Mucosa of descending colon (tissue), 3 donors: ENCODE data around the gene HADHA. TPM values are rescaled to one million over a fixed set of nuclear protein-coding genes. Genes with fewer than 3 reads are reported as not detected.
A peak's percentile ranks its signal among the peaks of the same experiment; 100 is the strongest.

Source experiments
- ATAC-seq: fragments of 200-7000 bp; cut with Tn5 transposase; one replicate; pipeline ENCODE4 v1.9.1; 2020; ENCODE audit warnings: mild to moderate bottlenecking, moderate library complexity
- DNase-seq, 3 donors: peaks; one replicate each; pipeline ENCODE4 v3.0.0-alpha.2; 2020
- H3K36me3 ChIP-seq: fragments of 200-600 bp; one replicate; pipeline ENCODE4 v1.8.0; 2021; ENCODE audit warnings: low read depth, mild to moderate bottlenecking
- H3K4me1 ChIP-seq: fragments of 200-600 bp; one replicate; pipeline ENCODE4 v1.8.0; 2021; ENCODE audit warnings: low read depth, mild to moderate bottlenecking
- H3K4me3 ChIP-seq: fragments of 200-600 bp; one replicate; pipeline ENCODE4 v1.8.0; 2021; ENCODE audit warnings: mild to moderate bottlenecking
- H3K9me3 ChIP-seq: fragments of 200-600 bp; one replicate; pipeline ENCODE4 v1.8.0; 2021; ENCODE audit warnings: mild to moderate bottlenecking
- intact Hi-C, 2 donors: fragments of 100-400 bp; cut with DNase I in 1 of 2; cut with micrococcal nuclease in 1 of 2; formaldehyde crosslinking; loops; one replicate each; pipeline versions ENCODE4 v1.11.0 to v1.11.1; 2022; cut with DNase I, micrococcal nuclease
- total RNA-seq, 3 donors: library from RNA; stranded (reverse); fragmentation: NEBNext Ultra II Directional in 2 of 3; extraction: Animal tissue kit (Norgen Biotek cat#: 25700) in 2 of 3; gene quantifications; one replicate each; pipeline versions ENCODE4 v1.2.1 to v1.2.4, GENCODE V29; 2021 to 2023
- TF ChIP-seq, protein P1 (sequence below): fragments of 200-600 bp; IDR thresholded peaks from one replicate; pipeline ENCODE4 v1.8.0; 2022; ENCODE audit warnings: antibody characterized with exemption, mild to moderate bottlenecking
- donor health status: DM: no; HTN: no; CAD: no; lungs with moderate emphysema.
- donor health status: DM: no; HTN: no; CAD: no.
- donor health status: DM: no; HTN: yes; CAD: no.

HADHA gene
- total RNA-seq, 3 donors from 2014 or later: 185 to 252 (median 226) TPM

DNA sequence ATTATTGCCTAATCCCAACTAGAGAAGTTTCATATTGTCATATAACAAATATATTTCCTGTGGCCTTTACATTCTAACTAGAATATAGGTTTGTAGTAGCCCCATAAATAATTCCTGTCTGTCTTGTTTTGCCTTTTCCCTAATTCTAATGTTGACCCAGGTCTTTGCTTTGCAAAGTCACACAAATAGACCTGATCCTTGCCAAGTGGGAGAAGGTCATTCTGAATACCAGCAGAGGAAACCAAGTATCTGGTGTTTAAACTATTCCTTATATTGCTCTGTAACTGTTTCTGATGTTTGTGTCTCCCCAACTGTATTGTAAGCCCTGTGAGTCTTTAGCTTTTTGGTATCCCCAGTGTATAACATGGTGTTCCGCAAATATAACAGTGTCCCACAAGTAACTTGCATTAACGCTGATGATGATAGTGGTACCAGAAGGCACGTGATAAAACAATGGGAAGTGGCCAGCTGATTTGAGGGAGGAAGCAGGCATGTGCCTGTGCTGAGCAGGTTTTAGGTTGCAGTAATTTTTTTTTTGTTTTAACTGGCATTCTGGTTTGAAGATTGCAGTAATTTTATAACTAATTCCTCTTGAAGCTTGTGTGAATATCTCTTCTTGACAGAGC lies 11.4 kb upstream of the HADHA start:
- no peaks in the 10 kb centered on the region for H3K9me3 ChIP-seq
- ATAC-seq: no peak
- H3K36me3 ChIP-seq: no peaks in the 10 kb centered on the region
- TF ChIP-seq, protein P1, sequence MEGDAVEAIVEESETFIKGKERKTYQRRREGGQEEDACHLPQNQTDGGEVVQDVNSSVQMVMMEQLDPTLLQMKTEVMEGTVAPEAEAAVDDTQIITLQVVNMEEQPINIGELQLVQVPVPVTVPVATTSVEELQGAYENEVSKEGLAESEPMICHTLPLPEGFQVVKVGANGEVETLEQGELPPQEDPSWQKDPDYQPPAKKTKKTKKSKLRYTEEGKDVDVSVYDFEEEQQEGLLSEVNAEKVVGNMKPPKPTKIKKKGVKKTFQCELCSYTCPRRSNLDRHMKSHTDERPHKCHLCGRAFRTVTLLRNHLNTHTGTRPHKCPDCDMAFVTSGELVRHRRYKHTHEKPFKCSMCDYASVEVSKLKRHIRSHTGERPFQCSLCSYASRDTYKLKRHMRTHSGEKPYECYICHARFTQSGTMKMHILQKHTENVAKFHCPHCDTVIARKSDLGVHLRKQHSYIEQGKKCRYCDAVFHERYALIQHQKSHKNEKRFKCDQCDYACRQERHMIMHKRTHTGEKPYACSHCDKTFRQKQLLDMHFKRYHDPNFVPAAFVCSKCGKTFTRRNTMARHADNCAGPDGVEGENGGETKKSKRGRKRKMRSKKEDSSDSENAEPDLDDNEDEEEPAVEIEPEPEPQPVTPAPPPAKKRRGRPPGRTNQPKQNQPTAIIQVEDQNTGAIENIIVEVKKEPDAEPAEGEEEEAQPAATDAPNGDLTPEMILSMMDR: no peak
- no peak overlapping the region for H3K4me3 ChIP-seq
- intact Hi-C loops: no loop called here
- DNase-seq: no peak
- H3K4me1 ChIP-seq: no peaks in the 10 kb centered on the region

DNA sequence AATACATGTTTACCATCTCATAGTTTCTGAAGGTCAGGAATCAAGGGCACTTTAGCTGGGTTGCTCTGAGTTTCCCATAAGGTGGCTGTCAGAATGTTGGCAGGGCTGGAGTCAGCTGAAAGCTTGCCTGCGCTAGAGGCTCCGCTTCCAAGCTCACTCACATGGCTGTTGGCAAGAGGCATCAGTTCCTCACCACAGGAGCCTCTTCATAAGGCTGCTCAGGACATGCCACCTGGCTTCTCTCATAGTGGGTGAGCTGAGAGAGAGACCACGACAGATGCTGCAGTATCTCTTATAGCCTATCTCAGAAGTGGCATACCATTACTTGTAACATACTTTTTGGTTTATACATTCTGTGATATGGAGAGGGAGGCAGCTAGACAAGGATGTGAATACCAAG lies 7.5 kb upstream of the HADHA start:
- TF ChIP-seq, protein P1: no peak
- Histone ChIP-seq H3K4me3 (no peak overlapping the region), H3K4me1 (no peaks in the 10 kb centered on the region), H3K9me3 (no peaks in the 10 kb centered on the region), H3K36me3 (no peaks in the 10 kb centered on the region)
- DNase-seq: no peak
- intact Hi-C loops: no loop called here
- no peak for ATAC-seq

DNA sequence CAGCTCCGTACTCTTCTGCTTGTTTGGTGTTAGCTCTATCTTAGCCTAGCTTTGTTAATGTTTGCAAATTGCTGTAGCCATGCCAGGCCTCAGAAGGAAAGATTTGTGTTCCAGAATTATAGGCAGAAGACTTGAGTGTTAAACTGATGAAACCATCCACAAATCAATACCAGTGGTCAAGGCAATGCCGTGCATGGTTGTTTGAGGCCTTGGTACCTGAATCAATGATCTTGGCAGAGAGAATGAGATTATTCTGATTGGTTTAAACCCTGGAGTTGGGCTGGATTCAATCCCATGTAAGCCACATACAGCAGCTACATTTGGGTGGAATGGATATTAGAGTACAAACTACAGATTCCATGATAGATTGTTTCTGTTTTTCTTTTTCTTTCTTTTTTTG lies 5.2 kb upstream of the HADHA start:
- TF ChIP-seq, protein P1: no peak
- intact Hi-C loops: no loop called here
- ATAC-seq (no peak), DNase-seq (no peak)
- Histone ChIP-seq H3K9me3 (no peaks in the 10 kb centered on the region), H3K4me1 (peaks cover 12% of the 10 kb centered on the region), H3K36me3 (no peaks in the 10 kb centered on the region), H3K4me3 (no peak overlapping the region)

DNA sequence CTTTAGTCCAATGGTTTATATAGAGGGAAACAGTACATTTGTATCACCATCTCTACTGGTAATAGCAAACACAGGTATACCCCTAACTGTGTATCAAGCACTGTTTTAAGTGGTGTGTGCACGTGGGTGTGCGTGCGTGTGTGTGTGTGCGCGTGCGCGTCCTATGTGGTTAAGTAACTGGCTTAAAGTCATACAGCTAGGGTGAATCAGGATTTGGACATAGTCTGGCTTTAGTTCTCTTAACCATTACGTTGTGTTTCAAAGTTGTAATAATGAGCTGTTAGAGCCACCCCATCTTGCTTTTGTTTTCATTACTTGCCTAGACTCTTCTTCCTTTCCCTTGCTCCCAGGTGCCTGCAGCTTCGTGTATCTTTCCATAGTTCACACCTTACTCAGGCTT lies 2.4 kb upstream of the HADHA start:
- intact Hi-C loops: no loop called here
- no peaks in the 10 kb centered on the region for H3K9me3 ChIP-seq
- H3K4me3 ChIP-seq: no peak overlapping the region
- TF ChIP-seq, protein P1: no peak
- peaks cover 16% of the 10 kb centered on the region for H3K4me1 ChIP-seq
- peak in 1 of 3 donors; percentile 15 for DNase-seq
- no peak for ATAC-seq
- H3K36me3 ChIP-seq: no peaks in the 10 kb centered on the region

DNA sequence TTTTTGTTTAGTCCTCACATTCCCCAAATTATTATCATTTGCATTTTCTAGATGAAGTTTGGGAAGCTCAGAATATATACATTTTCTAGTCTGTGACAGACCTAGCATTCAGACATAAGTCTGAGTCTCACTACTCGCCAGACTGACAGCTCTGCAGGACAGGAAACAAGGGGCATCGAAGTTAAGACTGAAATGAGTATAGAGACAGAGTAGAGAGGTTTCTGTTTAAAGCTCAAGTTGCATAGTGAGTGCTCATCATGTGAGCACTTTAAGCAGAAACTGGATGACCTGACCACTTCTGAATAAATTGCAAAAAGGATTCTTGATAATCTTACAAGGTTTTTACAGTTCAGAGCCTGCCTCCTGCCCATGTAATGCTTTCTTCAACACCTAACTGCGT lies 1.4 kb upstream of the HADHA start:
- Histone ChIP-seq H3K36me3 (no peaks in the 10 kb centered on the region), H3K9me3 (no peaks in the 10 kb centered on the region), H3K4me1 (peaks cover 22% of the 10 kb centered on the region), H3K4me3 (no peak overlapping the region)
- TF ChIP-seq, protein P1: no peak
- DNase-seq (no peak), ATAC-seq (no peak)
- intact Hi-C loops: no loop called here
